HuH-7.5 (cell line): ENCODE data around the gene GID8.
A peak's percentile ranks its signal among the peaks of the same experiment; 100 is the strongest.

Experiments
- DNase-seq: peaks from one replicate; pipeline ENCODE4 v3.0.0; 2011; ENCODE audit warnings: low spot score

Gene GID8

DNA sequence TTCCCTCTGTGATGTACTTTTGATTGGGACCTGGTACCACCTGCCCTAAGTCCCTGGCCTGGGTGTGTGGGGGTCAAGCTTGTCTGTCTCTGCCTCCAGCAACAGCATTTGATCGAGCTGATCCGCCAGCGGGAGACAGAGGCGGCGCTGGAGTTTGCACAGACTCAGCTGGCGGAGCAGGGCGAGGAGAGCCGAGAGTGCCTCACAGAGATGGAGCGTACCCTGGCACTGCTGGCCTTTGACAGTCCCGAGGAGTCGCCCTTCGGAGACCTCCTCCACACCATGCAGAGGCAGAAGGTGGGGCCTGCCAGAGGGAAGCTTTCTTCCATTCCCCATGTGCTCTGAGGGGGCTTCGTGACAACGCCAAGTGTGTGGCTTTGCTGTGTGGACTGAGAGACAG, 5.4 kb downstream of the GID8 start:
- DNase-seq, result no peak

DNA sequence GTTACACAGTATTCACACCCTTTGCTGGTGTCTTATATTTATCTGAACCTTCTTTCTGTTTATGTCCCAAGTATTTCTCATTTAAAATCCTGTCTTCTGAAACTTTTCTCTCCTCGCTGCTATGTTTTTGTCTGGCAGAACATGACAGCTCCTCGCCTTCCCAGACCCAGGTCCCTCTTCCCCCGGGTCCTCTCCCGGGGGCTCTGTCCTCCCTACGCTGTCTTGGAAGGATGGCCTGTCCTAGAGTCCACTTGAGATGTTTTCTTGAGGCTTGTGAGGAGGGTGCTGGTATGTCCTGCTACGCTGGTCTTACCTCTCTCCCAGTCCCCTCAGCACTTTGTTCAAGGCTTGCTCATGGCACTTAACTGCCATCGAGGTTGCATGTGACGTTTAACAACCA, 6.2 kb downstream of the GID8 start:
- no peak for DNase-seq

GRCh38 chr20:62944746-62945145, 6.8 kb downstream of the GID8 start:
- DNase-seq, result no peak

DNA sequence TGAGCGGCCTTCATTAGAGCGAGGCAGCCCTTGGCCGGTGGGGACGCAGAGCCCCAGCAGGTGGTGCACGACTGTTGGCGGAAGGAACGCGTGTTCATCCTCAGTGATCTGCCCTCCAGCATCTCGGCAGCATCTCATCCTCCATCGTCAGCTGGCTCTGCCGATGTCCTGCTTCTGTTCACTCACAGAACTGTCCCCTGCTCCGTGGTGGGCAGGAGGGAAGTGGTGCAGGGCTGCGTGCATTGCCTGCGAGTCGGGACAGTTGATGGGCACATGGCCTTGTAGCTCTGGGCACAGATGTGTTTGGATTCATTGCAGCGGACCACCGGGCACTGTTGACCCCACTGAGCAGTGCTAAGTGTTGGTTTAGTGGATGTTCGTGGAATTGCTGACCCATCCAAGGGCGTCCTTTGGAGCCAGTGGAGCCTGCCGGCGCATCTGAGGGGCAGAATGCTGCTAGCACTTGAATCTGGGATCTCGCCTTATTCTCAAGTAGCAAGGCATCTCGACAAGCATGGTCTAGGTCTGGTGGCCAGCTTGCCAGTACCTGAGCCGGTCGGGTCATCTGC, 7.9 kb downstream of the GID8 start:
- no peak for DNase-seq

GRCh38 chr20:62946918-62947317, 9.0 kb downstream of the GID8 start:
- DNase-seq, result no peak

DNA sequence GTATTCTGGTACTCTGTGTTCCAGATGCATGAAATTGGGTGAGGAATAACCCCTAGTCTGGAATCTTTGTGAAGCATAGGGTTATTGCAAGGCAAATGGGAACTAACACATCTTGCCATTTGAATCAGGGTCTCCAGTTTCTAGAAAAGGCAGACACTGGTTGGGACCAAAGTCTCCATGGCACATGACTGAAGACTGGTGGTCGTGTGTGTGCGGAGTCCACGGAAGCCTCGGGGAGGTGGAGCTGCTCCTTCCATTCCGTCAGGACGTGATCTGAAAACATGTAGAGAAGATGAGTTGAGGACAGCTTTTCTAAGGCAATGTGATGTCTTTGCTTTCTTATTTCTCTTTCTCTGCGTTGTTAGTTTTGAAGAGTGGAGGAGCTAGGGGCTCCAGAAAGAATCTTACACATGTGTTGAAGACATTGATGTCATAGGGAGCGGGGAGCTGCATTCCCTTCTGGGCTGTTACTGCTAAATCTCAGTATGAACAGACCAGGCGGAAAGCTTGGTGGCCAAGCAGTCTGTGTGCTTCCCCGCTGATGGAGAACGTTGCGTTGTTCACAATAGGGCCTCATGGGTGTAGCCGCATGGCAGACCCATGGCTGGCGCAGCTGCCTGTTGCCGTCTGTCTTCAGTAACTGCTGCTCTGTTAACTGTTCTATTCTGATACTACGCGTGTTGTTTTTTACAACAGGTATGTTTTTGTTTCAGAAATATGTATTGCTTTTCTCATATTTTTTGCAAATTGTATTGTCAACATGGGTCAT, 9.8 kb downstream of the GID8 start:
- DNase-seq, result no peak

GRCh38 chr20:62949153-62949821, 11.3 kb downstream of the GID8 start:
- DNase-seq, result no peak

GRCh38 chr20:62949962-62950361, 12.0 kb downstream of the GID8 start:
- no peak for DNase-seq

GRCh38 chr20:62950741-62951140, 12.8 kb downstream of the GID8 start:
- no peak for DNase-seq

GRCh38 chr20:62951143-62951895, 13.4 kb downstream of the GID8 start:
- DNase-seq, result no peak

DNA sequence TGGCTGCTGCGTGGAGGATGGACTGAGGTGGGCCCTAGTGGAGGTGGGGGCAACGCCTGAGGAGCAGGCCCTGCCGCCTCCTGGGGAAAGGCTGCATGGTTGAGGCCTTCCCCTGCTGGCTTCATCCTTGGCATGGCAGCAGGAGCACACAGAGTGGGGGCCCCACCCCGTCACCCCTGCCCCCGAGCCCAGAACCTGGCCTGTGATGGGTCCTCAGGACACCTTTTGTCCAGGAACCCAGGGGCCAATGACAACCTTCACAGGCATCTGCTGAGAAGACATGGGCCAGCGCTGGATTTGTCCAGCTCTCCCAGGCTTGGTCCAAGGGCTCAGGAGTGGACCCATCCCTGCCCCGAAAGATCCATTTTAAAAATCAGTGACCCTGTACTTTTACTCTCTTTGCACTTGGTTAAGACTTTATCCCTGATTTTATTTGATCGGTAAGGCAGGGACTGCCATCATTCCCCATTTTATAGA, 14.0 kb downstream of the GID8 start:
- DNase-seq, result no peak

DNA sequence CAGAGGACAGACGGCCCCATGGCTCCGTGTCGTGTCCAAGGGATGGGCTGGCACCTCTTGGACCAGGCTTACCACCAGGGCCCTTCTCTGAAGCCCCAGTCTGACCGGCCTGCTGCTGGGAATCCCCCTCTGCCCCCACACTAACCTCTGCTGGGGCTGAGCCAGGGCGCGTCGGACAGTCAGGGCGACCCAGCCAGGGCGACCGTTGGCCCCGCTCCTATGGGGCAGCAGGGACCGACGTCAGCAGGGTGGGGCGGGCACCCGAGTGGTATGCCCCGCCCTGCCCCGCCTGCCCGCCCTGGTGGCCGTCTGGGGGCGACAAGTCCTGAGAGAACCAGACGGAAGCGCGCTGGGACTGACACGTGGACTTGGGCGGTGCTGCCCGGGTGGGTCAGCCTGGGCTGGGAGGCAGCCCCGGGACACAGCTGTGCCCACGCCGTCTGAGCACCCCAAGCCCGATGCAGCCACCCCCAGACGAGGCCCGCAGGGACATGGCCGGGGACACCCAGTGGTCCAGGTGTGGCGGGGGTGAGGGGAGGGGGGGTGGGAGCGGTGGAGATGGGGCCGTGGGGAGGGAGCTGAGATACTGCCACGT, 14.5 kb downstream of the GID8 start, which contains the start of gene SLC17A9:
Gene SLC17A9, plus strand, starts transcription at position 337 of the 595 bp plus-strand sequence. Its CDS starts 122 bp downstream, at position 459.
- DNase-seq, result peak; percentile 86

DNA sequence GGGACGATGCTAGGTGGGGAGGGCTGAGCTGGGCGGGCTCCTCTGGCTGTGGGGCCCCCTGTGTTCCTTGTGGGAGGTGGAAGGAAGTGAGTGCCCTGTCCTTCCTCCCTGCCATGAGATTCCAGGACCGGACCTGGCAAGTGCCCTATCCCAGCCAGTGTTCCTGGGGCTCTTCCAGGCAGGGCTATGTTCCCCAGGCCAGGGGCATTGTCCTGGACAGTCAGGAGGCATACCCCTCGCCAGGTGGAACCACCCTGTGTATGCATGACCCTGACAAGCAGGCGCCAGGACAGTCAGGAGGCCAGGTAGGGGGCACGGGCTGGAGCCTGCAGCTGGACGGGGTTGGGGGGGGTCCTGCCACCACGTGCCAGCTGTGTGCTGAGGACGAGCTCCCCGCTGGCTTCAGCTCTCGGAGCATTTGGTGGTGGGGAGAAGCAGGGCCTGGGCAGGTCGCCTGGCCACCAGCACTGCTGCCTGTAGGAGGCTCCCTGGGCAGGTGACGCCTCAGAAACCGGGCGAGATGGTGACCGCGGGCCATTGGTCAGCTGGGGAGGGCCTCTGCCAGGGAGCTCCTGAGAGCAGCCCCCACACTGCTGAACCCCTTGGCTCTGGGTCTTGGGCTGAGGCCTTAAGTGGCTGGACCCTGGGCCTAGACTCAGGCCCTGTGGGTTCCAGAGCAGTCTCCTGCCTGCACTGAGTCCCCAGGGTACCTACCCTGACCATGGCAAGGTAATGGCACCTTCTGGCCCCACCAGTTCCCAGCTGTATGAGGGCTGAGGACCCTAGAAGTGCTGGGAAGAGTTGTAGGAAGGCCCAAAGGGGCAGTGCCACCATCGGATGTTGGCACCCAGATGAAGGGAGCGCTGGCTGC, 15.3 kb downstream of the GID8 start:
- DNase-seq, result no peak

- DNase-seq, result peak; percentile 67
These were observed 16.1 kb downstream of the GID8 start for GRCh38 chr20:62953839-62954703.

DNA sequence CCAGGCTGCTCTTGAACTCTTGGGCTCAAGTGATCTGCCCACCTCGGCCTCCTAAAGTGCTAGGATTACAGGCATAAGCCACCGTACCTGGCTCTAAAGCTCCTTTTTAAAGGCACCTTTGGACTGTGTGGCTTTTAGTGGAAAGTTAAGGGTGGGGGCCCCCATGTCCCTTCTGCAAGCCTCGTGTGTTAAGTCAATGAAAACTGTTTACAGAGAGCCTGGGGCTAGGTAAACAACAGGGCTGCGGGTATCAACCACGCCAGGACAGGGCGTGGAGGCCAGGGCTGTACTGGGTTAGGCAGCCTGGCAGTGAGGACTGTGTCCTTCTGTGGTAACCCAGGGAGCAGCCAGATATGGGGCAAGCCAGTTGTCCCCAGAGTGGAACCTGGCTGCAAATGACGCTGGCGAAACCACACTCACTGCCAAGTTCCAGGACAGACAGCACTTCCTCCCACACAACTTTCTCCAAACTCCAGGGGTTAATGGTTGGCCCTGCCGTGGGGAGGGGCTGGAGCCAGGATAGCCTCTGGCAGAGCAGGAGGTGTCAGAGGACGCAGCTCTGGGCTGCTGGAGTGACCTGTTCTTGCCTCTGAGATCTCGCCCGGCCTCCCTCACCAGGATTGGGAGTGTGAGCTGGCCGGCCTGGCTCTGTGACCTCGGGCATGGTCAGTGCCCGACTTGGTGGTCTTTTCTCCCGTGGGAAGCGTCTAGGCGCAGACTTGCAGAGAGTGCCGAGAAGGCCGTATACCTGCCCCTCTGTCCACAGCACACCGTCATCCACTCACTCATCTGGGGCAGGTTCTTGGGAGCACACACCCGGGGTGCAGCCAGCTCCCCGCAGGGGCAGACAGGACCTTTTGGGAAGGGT, 17.8 kb downstream of the GID8 start:
- DNase-seq, result peak; percentile 86

GRCh38 chr20:62956387-62957135, 18.6 kb downstream of the GID8 start:
- DNase-seq, result no peak

GRCh38 chr20:62957136-62958117, 19.5 kb downstream of the GID8 start:
- DNase-seq, result no peak
